Astrocyte (in vitro differentiated cells and primary cell): ENCODE measurements around the gene PLEKHM3. TPM values are rescaled to one million over a fixed set of nuclear protein-coding genes. Genes with fewer than 3 reads are reported as not detected.

ENCODE experiments used
- DNase-seq: peaks from one replicate; pipeline ENCODE4 v3.0.0-alpha.2; 2010; ENCODE audit warnings: low read depth
- FAIRE-seq: peaks from 2 replicates; lab custom pipeline; 2011; peaks lifted over from hg19 to GRCh38; lab: Jason Lieb, UNC
- H2AFZ ChIP-seq: 2 replicates; pipeline ENCODE4 v1.6.0; 2012; ENCODE audit warnings: low read depth, low read length, inconsistent platforms
- H3K27ac ChIP-seq: 2 replicates; pipeline ENCODE4 v1.5.1; 2011; ENCODE audit warnings: low read depth, low read length, inconsistent platforms
- H3K27me3 ChIP-seq: 2 replicates; pipeline ENCODE4 v1.6.0; 2011; ENCODE audit warnings: low read length, inconsistent platforms; ENCODE audit not compliant: insufficient read depth
- H3K36me3 ChIP-seq: 2 replicates; pipeline ENCODE4 v1.5.1; 2011; ENCODE audit warnings: low read length, inconsistent platforms; ENCODE audit not compliant: insufficient read depth
- H3K4me1 ChIP-seq: 2 replicates; pipeline ENCODE4 v1.5.1; 2011; ENCODE audit warnings: low read length, inconsistent platforms; ENCODE audit not compliant: insufficient read depth
- H3K4me2 ChIP-seq: 2 replicates; pipeline ENCODE4 v1.6.0; 2012; ENCODE audit warnings: low read length, inconsistent platforms
- H3K4me3 ChIP-seq: 2 replicates; pipeline ENCODE4 v1.5.1; 2011; ENCODE audit warnings: low read depth, mild to moderate bottlenecking, low read length, inconsistent platforms; ENCODE audit not compliant: insufficient read depth
- H3K79me2 ChIP-seq: 2 replicates; pipeline ENCODE4 v1.6.0; 2012; ENCODE audit warnings: mild to moderate bottlenecking, low read length, inconsistent platforms; ENCODE audit not compliant: insufficient read depth
- H3K9ac ChIP-seq: 2 replicates; pipeline ENCODE4 v1.6.0; 2012; ENCODE audit warnings: mild to moderate bottlenecking, low read length, inconsistent platforms
- H3K9me3 ChIP-seq: 2 replicates; pipeline ENCODE4 v1.5.1; 2012; ENCODE audit warnings: low read depth, mild to moderate bottlenecking, low read length, inconsistent platforms; ENCODE audit not compliant: insufficient read depth
- H4K20me1 ChIP-seq: 2 replicates; pipeline ENCODE4 v1.6.0; 2012; ENCODE audit warnings: low read length, inconsistent platforms; ENCODE audit not compliant: insufficient read depth
- H3K27ac Mint-ChIP-seq: one replicate; pipeline ENCODE4 v1.8.0; 2021; ENCODE audit warnings: mild to moderate bottlenecking, mixed read lengths; ENCODE audit not compliant: unreplicated experiment
- H3K27me3 Mint-ChIP-seq: one replicate; pipeline ENCODE4 v1.8.0; 2021; ENCODE audit warnings: low read depth, mixed read lengths; ENCODE audit not compliant: unreplicated experiment
- H3K36me3 Mint-ChIP-seq: one replicate; pipeline ENCODE4 v1.8.0; 2021; ENCODE audit warnings: low read depth, mixed read lengths; ENCODE audit not compliant: unreplicated experiment
- H3K4me1 Mint-ChIP-seq: one replicate; pipeline ENCODE4 v1.8.0; 2021; ENCODE audit warnings: low read depth, mixed read lengths; ENCODE audit not compliant: unreplicated experiment
- H3K4me3 Mint-ChIP-seq: one replicate; pipeline ENCODE4 v1.8.0; 2021; ENCODE audit warnings: mild to moderate bottlenecking, moderate library complexity, mixed read lengths; ENCODE audit not compliant: unreplicated experiment
- H3K9me3 Mint-ChIP-seq: one replicate; pipeline ENCODE4 v1.8.0; 2021; ENCODE audit warnings: mild to moderate bottlenecking, mixed read lengths; ENCODE audit not compliant: unreplicated experiment
- CTCF ChIP-seq: IDR thresholded peaks from 2 replicates; pipeline ENCODE4 v1.5.1; 2011; ENCODE audit warnings: low read depth, mild to moderate bottlenecking, inconsistent platforms, low read length, moderate library complexity; ENCODE audit not compliant: insufficient read depth
- EZH2 ChIP-seq: IDR thresholded peaks from 2 replicates; pipeline ENCODE4 v1.6.1; 2012; ENCODE audit warnings: mild to moderate bottlenecking, low read length, inconsistent platforms; ENCODE audit not compliant: insufficient read depth
- total RNA-seq: library from RNA; stranded (reverse); gene quantifications from 2 replicates; pipeline ENCODE4 v1.2.1, GENCODE V29; 2021

Gene PLEKHM3
- total RNA-seq, 1 donor from 2014 or later, result 9.1 TPM

- H3K4me2 ChIP-seq, result no peak overlapping the region
- H3K4me3 Mint-ChIP-seq, result no peak overlapping the region
- H3K36me3 Mint-ChIP-seq, result peaks cover 2% of the 10 kb centered on the region
- DNase-seq (no peak), FAIRE-seq (no peak)
- no peak overlapping the region for H2AFZ ChIP-seq
- no peak overlapping the region for H3K27ac Mint-ChIP-seq
- no peaks in the 10 kb centered on the region for H3K27me3 Mint-ChIP-seq
- H3K9me3 ChIP-seq, result no peaks in the 10 kb centered on the region
- H3K27me3 ChIP-seq, result no peaks in the 10 kb centered on the region
- peaks cover 12% of the 10 kb centered on the region for H3K4me1 Mint-ChIP-seq
- no peak overlapping the region for H3K4me3 ChIP-seq
- no peak for TF ChIP-seq EZH2
- no peak for TF ChIP-seq CTCF
- no peaks in the 10 kb centered on the region for H3K79me2 ChIP-seq
- no peaks in the 10 kb centered on the region for H3K9me3 Mint-ChIP-seq
- H3K9ac ChIP-seq, result no peak overlapping the region
- peaks cover 17% of the 10 kb centered on the region for H3K4me1 ChIP-seq
- no peak overlapping the region for H3K27ac ChIP-seq
- no peaks in the 10 kb centered on the region for H3K36me3 ChIP-seq
- H4K20me1 ChIP-seq, result no peaks in the 10 kb centered on the region
Measured at GRCh38 chr2:207845202-207845864, 180.0 kb downstream of the PLEKHM3 start.

- H3K9me3 ChIP-seq, result no peaks in the 10 kb centered on the region
- H3K27me3 ChIP-seq, result no peaks in the 10 kb centered on the region
- no peak overlapping the region for H3K4me2 ChIP-seq
- peaks cover 15% of the 10 kb centered on the region for H3K4me1 ChIP-seq
- TF ChIP-seq EZH2 (no peak), CTCF (no peak)
- H3K4me3 ChIP-seq, result no peak overlapping the region
- H3K36me3 ChIP-seq, result no peaks in the 10 kb centered on the region
- no peak overlapping the region for H3K27ac ChIP-seq
- Mint-ChIP-seq H3K4me3 (no peak overlapping the region), H3K27ac (no peak overlapping the region), H3K9me3 (no peaks in the 10 kb centered on the region), H3K27me3 (no peaks in the 10 kb centered on the region), H3K36me3 (peaks cover 2% of the 10 kb centered on the region), H3K4me1 (peaks cover 12% of the 10 kb centered on the region)
- no peak for FAIRE-seq
- no peak for DNase-seq
- no peaks in the 10 kb centered on the region for H3K79me2 ChIP-seq
- H2AFZ ChIP-seq, result no peak overlapping the region
- no peaks in the 10 kb centered on the region for H4K20me1 ChIP-seq
- H3K9ac ChIP-seq, result no peak overlapping the region
Measured at GRCh38 chr2:207844648-207845047, 180.7 kb downstream of the PLEKHM3 start.

GRCh38 chr2:207840101-207840500 lies 185.2 kb downstream of the PLEKHM3 start:
- FAIRE-seq (no peak), DNase-seq (no peak)
- H2AFZ ChIP-seq, result no peak overlapping the region
- peaks cover 9% of the 10 kb centered on the region for H3K4me1 Mint-ChIP-seq
- no peak overlapping the region for H3K27ac ChIP-seq
- no peaks in the 10 kb centered on the region for H3K27me3 Mint-ChIP-seq
- H3K4me3 Mint-ChIP-seq, result no peak overlapping the region
- no peaks in the 10 kb centered on the region for H4K20me1 ChIP-seq
- H3K36me3 Mint-ChIP-seq, result peaks cover 2% of the 10 kb centered on the region
- no peak overlapping the region for H3K4me2 ChIP-seq
- no peak overlapping the region for H3K27ac Mint-ChIP-seq
- peaks cover 3% of the 10 kb centered on the region for H3K4me1 ChIP-seq
- no peaks in the 10 kb centered on the region for H3K36me3 ChIP-seq
- no peak overlapping the region for H3K4me3 ChIP-seq
- H3K27me3 ChIP-seq, result no peaks in the 10 kb centered on the region
- H3K9me3 ChIP-seq, result no peaks in the 10 kb centered on the region
- no peaks in the 10 kb centered on the region for H3K9me3 Mint-ChIP-seq
- H3K9ac ChIP-seq, result no peak overlapping the region
- TF ChIP-seq CTCF (no peak), EZH2 (no peak)
- H3K79me2 ChIP-seq, result no peaks in the 10 kb centered on the region
